KMS-11 (cell line): Measurements from ENCODE around the gene SPINT4.

Experiments used
- H2AFZ ChIP-seq: fragments of 200-600 bp; sonication (generic); 2 replicates; pipeline ENCODE4 v1.6.1; 2016; ENCODE audit warnings: antibody characterized with exemption, mixed run types, low read depth
- H3K27ac ChIP-seq: fragments of 200-600 bp; sonication (generic); 2 replicates; pipeline ENCODE4 v1.6.1; 2016; ENCODE audit warnings: mild to moderate bottlenecking, mixed run types
- H3K27me3 ChIP-seq: fragments of 200-600 bp; sonication (generic); 2 replicates; pipeline ENCODE4 v1.6.1; 2017; ENCODE audit warnings: mild to moderate bottlenecking, low read depth, mixed run types, moderate library complexity; ENCODE audit not compliant: insufficient read depth
- H3K36me3 ChIP-seq: fragments of 200-600 bp; sonication (generic); 2 replicates; pipeline ENCODE4 v1.6.1; 2017; ENCODE audit warnings: mild to moderate bottlenecking, mixed run types; ENCODE audit not compliant: insufficient read depth
- H3K4me1 ChIP-seq: fragments of 200-600 bp; sonication (generic); 2 replicates; pipeline ENCODE4 v1.6.1; 2016; ENCODE audit warnings: mild to moderate bottlenecking, low read depth, mixed run types; ENCODE audit not compliant: poor library complexity, severe bottlenecking
- H3K4me2 ChIP-seq: fragments of 200-600 bp; sonication (generic); 2 replicates; pipeline ENCODE4 v1.7.0; 2016; ENCODE audit warnings: mild to moderate bottlenecking, mixed run types
- H3K4me3 ChIP-seq: fragments of 200-600 bp; sonication (generic); IDR thresholded peaks from 2 replicates; pipeline ENCODE4 v1.6.1; 2017; ENCODE audit warnings: low read depth, low read length, mixed read lengths; ENCODE audit not compliant: insufficient read depth
- H3K79me2 ChIP-seq: fragments of 200-600 bp; sonication (generic); 2 replicates; pipeline ENCODE4 v1.6.1; 2016; ENCODE audit warnings: low read depth, mixed run types; ENCODE audit not compliant: insufficient read depth
- H3K9ac ChIP-seq: fragments of 200-600 bp; sonication (generic); 2 replicates; pipeline ENCODE4 v1.6.1; 2016; ENCODE audit warnings: mild to moderate bottlenecking, mixed run types
- H4K20me1 ChIP-seq: fragments of 200-600 bp; sonication (generic); 2 replicates; pipeline ENCODE4 v1.6.1; 2016; ENCODE audit warnings: mild to moderate bottlenecking, mixed run types; ENCODE audit not compliant: insufficient read depth
- TF ChIP-seq, protein P1 (sequence below): fragments of 200-600 bp; sonication (generic); conservative IDR thresholded peaks from 2 replicates; pipeline ENCODE4 v1.6.1; 2017; ENCODE audit warnings: low read depth, mild to moderate bottlenecking, antibody characterized with exemption, low read length, moderate library complexity, mixed read lengths

SPINT4 gene

DNA sequence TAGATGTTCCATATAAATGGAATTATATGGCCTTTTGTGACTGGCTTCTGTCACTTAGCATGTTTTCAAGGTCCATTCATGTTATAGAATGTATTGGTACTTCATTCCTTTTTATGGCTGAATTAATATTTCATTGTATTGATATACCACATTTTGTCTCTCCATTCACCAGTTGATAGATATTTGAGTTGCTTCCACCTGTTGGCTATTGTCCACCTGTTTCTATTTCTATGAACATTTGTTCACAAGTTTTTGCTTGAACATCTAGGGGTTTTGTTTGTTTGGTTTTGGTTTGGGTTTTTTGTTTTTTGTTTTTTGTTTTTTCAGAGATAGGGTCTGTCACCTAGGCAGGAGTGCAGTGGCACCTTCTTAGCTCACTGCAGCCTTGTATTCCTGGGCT, 46.3 kb downstream of the SPINT4 start:
- 0 out of 2 replicates have a peak, but pooled peaks cover 2% of the 10 kb centered on the region for H3K27me3 ChIP-seq

DNA sequence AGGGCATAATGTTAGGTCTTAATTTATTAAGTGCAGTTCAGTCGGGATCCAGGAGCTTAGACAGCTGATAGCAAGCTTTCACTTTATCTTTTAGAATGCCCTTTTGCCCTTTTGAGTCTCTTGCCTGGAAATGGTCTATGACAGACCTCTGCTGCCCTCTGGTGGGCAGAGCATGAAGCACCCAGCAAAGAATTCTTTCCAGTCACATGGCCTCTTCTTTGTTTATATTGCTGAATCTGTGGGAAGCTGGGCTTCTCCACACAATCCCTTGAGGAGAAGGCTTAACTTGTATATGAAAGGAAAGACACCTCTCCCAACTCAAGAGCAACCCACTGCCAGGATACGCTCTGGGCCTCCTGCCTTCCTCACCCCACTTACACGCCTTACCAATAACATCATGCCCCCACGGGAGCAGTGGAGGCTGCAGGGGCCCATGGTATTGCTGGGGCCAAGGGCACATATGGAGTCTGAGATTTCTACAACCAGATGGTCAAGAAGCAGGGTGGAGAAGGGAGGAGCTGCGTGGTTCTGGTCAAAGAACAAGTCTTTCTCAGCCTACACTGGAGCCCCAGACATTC, 49.1 kb downstream of the SPINT4 start:
- Histone ChIP-seq H3K27ac (no peak overlapping the region), H2AFZ (peak overlapping the region; percentile 51), H4K20me1 (no peaks in the 10 kb centered on the region), H3K27me3 (0 out of 2 replicates have a peak, but pooled peaks cover 2% of the 10 kb centered on the region), H3K4me3 (no peak overlapping the region), H3K9ac (no peak overlapping the region), H3K4me1 (peaks cover 11% of the 10 kb centered on the region), H3K36me3 (no peaks in the 10 kb centered on the region), H3K79me2 (no peaks in the 10 kb centered on the region), H3K4me2 (no peak overlapping the region; the same call in 1 of the 2 replicates)
- TF ChIP-seq, protein P1, sequence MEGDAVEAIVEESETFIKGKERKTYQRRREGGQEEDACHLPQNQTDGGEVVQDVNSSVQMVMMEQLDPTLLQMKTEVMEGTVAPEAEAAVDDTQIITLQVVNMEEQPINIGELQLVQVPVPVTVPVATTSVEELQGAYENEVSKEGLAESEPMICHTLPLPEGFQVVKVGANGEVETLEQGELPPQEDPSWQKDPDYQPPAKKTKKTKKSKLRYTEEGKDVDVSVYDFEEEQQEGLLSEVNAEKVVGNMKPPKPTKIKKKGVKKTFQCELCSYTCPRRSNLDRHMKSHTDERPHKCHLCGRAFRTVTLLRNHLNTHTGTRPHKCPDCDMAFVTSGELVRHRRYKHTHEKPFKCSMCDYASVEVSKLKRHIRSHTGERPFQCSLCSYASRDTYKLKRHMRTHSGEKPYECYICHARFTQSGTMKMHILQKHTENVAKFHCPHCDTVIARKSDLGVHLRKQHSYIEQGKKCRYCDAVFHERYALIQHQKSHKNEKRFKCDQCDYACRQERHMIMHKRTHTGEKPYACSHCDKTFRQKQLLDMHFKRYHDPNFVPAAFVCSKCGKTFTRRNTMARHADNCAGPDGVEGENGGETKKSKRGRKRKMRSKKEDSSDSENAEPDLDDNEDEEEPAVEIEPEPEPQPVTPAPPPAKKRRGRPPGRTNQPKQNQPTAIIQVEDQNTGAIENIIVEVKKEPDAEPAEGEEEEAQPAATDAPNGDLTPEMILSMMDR, result peak; percentile 99

More for the DNA sequence above, 46.3 kb downstream of the SPINT4 start:
- H3K79me2 ChIP-seq, result no peaks in the 10 kb centered on the region
- TF ChIP-seq, protein P1, result no peak
- no peak overlapping the region for H3K9ac ChIP-seq
- no peaks in the 10 kb centered on the region for H4K20me1 ChIP-seq
- no peak overlapping the region for H3K27ac ChIP-seq
- H3K4me2 ChIP-seq, result no peak overlapping the region
- H3K36me3 ChIP-seq, result no peaks in the 10 kb centered on the region
- H3K4me3 ChIP-seq, result no peak overlapping the region
- peaks cover 8% of the 10 kb centered on the region for H3K4me1 ChIP-seq
- no peak overlapping the region for H2AFZ ChIP-seq

DNA sequence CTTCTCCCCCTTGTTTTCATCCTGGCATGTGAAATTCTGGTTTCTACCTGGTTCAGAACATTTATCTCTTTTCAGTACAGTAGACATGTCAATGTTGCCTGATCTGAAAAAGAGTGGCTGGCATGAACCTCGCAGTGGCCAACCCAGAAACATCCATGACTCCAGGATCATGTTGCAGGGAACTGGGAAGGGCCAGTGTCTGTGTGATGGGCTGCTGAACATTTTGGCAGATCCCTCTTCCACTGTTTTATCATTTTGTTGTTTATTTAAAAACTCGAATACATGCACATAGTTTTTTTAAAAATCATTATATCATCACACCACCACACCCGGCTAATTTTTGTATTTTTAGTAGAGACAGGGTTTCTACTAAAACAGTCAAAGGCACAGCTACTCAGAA, 50.5 kb downstream of the SPINT4 start:
- no peaks in the 10 kb centered on the region for H3K27me3 ChIP-seq
- no peak overlapping the region for H2AFZ ChIP-seq
- H3K27ac ChIP-seq, result no peak overlapping the region
- H3K4me2 ChIP-seq, result no peak overlapping the region
- H4K20me1 ChIP-seq, result no peaks in the 10 kb centered on the region
- no peak overlapping the region for H3K9ac ChIP-seq
- no peaks in the 10 kb centered on the region for H3K36me3 ChIP-seq
- no peaks in the 10 kb centered on the region for H3K79me2 ChIP-seq
- TF ChIP-seq, protein P1, result no peak
- peaks cover 11% of the 10 kb centered on the region for H3K4me1 ChIP-seq
- no peak overlapping the region for H3K4me3 ChIP-seq

DNA sequence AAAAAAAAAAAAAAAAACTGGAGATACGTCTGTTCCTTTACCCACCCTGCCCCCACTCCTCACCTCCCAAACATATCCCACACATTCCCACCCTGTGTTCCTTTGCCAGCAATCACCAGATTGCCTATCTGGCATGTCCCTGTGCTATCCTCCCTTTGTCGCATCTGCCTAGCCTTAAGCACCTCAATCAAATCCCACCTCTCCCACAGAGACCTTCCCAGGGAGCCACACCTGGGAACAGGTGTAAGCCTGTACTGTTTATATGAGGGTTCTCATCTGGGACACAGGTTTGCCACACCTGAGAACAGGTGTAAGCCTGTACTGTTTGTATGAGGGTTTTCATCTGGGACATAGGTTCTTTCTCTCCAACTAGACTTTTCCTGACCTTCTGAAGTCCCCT, 52.8 kb downstream of the SPINT4 start:
- Histone ChIP-seq H3K9ac (no peak overlapping the region), H3K27ac (no peak overlapping the region), H2AFZ (no peak overlapping the region), H3K4me3 (no peak overlapping the region), H3K4me2 (no peak overlapping the region), H4K20me1 (no peaks in the 10 kb centered on the region), H3K4me1 (peaks cover 27% of the 10 kb centered on the region), H3K79me2 (no peaks in the 10 kb centered on the region), H3K27me3 (no peaks in the 10 kb centered on the region), H3K36me3 (no peaks in the 10 kb centered on the region)
- TF ChIP-seq, protein P1, result no peak
